HEK293T (cell line): ENCODE measurements around the gene ZBTB26.

Source experiments
- CTCF ChIA-PET: fragments of 350-600 bp; formaldehyde crosslinking; extraction: SDS; loops from one replicate; lab custom pipeline; 2021; ENCODE audit warnings: antibody characterized with exemption, inconsistent platforms; lab: Yijun Ruan, JAX
- POLR2A ChIA-PET: fragments of 350-600 bp; formaldehyde crosslinking; extraction: SDS; loops from one replicate; lab custom pipeline; 2020; ENCODE audit warnings: antibody characterized with exemption, inconsistent platforms; lab: Yijun Ruan, JAX
- DNase-seq: peaks from one replicate; pipeline ENCODE4 v3.0.0; 2012; ENCODE audit warnings: mixed read lengths; ENCODE audit errors: extremely low spot score
- ARNT ChIP-seq: fragments of 450-650 bp; IDR thresholded peaks from 2 replicates; pipeline ENCODE4 v1.6.1; 2017; ENCODE audit warnings: mild to moderate bottlenecking
- BHLHE40 ChIP-seq: fragments of 450-650 bp; IDR thresholded peaks from 2 replicates; pipeline ENCODE4 v1.6.1; 2016; ENCODE audit warnings: mild to moderate bottlenecking, moderate library complexity, borderline replicate concordance
- CTBP1 ChIP-seq: fragments of 450-650 bp; IDR thresholded peaks from 2 replicates; pipeline ENCODE4 v1.6.1; 2016; ENCODE audit warnings: borderline replicate concordance
- ELF4 ChIP-seq: fragments of 450-650 bp; IDR thresholded peaks from 2 replicates; pipeline ENCODE4 v1.6.1; 2017; ENCODE audit warnings: antibody characterized with exemption
- FOXA1 ChIP-seq: fragments of 450-650 bp; IDR thresholded peaks from 2 replicates; pipeline ENCODE4 v1.6.1; 2016; ENCODE audit warnings: mild to moderate bottlenecking
- FOXK2 ChIP-seq: fragments of 450-650 bp; IDR thresholded peaks from 2 replicates; pipeline ENCODE4 v1.6.1; 2016; ENCODE audit warnings: mild to moderate bottlenecking
- FOXM1 ChIP-seq: fragments of 450-650 bp; IDR thresholded peaks from 2 replicates; pipeline ENCODE4 v1.6.1; 2017; ENCODE audit warnings: mild to moderate bottlenecking, borderline replicate concordance
- HDGF ChIP-seq: fragments of 450-650 bp; IDR thresholded peaks from 2 replicates; pipeline ENCODE4 v1.6.1; 2017; ENCODE audit warnings: antibody characterized with exemption, borderline replicate concordance
- L3MBTL2 ChIP-seq: fragments of 450-650 bp; conservative IDR thresholded peaks from 2 replicates; pipeline ENCODE4 v1.6.1; 2016; ENCODE audit warnings: mild to moderate bottlenecking
- LEF1 ChIP-seq: fragments of 450-650 bp; IDR thresholded peaks from 2 replicates; pipeline ENCODE4 v1.6.1; 2017; ENCODE audit warnings: mild to moderate bottlenecking, borderline replicate concordance
- NFRKB ChIP-seq: fragments of 450-650 bp; IDR thresholded peaks from 2 replicates; pipeline ENCODE4 v1.6.1; 2016; ENCODE audit warnings: mild to moderate bottlenecking, moderate library complexity
- PKNOX1 ChIP-seq: fragments of 450-650 bp; IDR thresholded peaks from 2 replicates; pipeline ENCODE4 v1.6.1; 2016
- SP1 ChIP-seq: fragments of 450-650 bp; IDR thresholded peaks from 2 replicates; pipeline ENCODE4 v1.6.1; 2017
- SUZ12 ChIP-seq: fragments of 450-650 bp; IDR thresholded peaks from 2 replicates; pipeline ENCODE4 v1.6.1; 2016; ENCODE audit warnings: mild to moderate bottlenecking
- TARDBP ChIP-seq: fragments of 450-650 bp; IDR thresholded peaks from 2 replicates; pipeline ENCODE4 v1.6.1; 2016
- ZNF384 ChIP-seq: fragments of 450-650 bp; IDR thresholded peaks from 2 replicates; pipeline ENCODE4 v1.6.1; 2016

The ZBTB26 gene

DNA sequence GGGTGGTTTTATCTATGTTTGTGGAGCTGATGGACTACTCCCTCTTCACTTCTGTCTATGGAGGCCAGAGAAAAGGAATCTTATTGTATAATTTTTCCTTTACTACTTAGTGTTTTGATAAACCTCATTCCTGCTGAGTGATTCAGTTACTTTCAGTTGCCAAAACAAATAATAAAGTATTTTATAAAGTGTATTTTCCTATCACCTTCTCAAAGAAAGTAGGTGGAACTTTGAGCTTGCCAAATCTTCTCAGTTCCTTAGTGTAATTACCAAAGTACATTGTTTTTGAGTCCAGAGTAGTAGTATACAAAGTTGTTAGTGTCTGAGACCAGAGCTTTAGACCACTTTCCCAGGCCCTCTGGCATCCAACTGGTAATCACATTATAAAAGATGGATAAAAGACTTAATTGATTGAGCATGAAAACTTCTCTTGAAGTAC is 23.0 kb upstream of the ZBTB26 start:
- ChIA-PET CTCF (no interaction called here), POLR2A (interaction anchor here (1.4 to 2.1 kb wide), 2 partner anchors 13 to 23 kb away, joined by 4 to 8 read pairs; partner anchors contain the start of genes RABGAP1 and ZBTB26)
- DNase-seq: no peak
- no peak for TF ChIP-seq HDGF
- TF ChIP-seq FOXM1: no peak
- TF ChIP-seq BHLHE40: no peak
- no peak for TF ChIP-seq SP1

GRCh38 chr9:122951056-122951455 is 19.7 kb upstream of the ZBTB26 start:
- ChIA-PET CTCF (no interaction called here), POLR2A (interaction anchor here (2.9 kb wide), 1 partner anchor 10 kb away, joined by 11 read pairs; the partner anchor contains the start of gene RABGAP1)
- TF ChIP-seq SP1: no peak
- no peak for TF ChIP-seq FOXK2
- TF ChIP-seq NFRKB: no peak
- TF ChIP-seq ZNF384: no peak
- no peak for TF ChIP-seq TARDBP
- no peak for TF ChIP-seq FOXA1
- TF ChIP-seq SUZ12: no peak
- TF ChIP-seq HDGF: no peak
- TF ChIP-seq FOXM1: no peak
- no peak for TF ChIP-seq ELF4
- no peak for TF ChIP-seq ARNT
- TF ChIP-seq BHLHE40: no peak
- no peak for TF ChIP-seq PKNOX1
- no peak for TF ChIP-seq LEF1
- no peak for TF ChIP-seq L3MBTL2
- TF ChIP-seq CTBP1: no peak
- no peak for DNase-seq

GRCh38 chr9:122950263-122950662 is 19.0 kb upstream of the ZBTB26 start:
- TF ChIP-seq TARDBP (no peak), L3MBTL2 (no peak), HDGF (no peak), PKNOX1 (no peak), SP1 (no peak), NFRKB (no peak), ARNT (no peak), FOXM1 (no peak), CTBP1 (no peak), ZNF384 (no peak), SUZ12 (no peak), BHLHE40 (no peak), FOXK2 (no peak), ELF4 (no peak), LEF1 (no peak)
- no peak for DNase-seq
- CTCF ChIA-PET: no interaction called here
- POLR2A ChIA-PET: no interaction called here

- no peak for TF ChIP-seq LEF1
- no peak for DNase-seq
- ChIA-PET CTCF (no interaction called here), POLR2A (no interaction called here)
Measured at GRCh38 chr9:122949696-122950095, 18.4 kb upstream of the ZBTB26 start.

- TF ChIP-seq L3MBTL2 (no peak), FOXA1 (no peak), FOXM1 (no peak), BHLHE40 (no peak), SP1 (no peak), NFRKB (no peak), TARDBP (no peak), LEF1 (no peak), CTBP1 (no peak), FOXK2 (no peak)
- no peak for DNase-seq
- CTCF ChIA-PET: interaction anchor here (0.6 kb wide), 1 partner anchor 49 kb away, joined by 3 read pairs; no protein-coding TSS in a partner anchor
- POLR2A ChIA-PET: no interaction called here
Measured at GRCh38 chr9:122948313-122948712, 17.0 kb upstream of the ZBTB26 start.

GRCh38 chr9:122946461-122947005 is 15.2 kb upstream of the ZBTB26 start:
- TF ChIP-seq LEF1 (no peak), ZNF384 (no peak), TARDBP (no peak), FOXK2 (no peak), ARNT (no peak), ELF4 (no peak), FOXA1 (no peak), SUZ12 (no peak), L3MBTL2 (no peak), FOXM1 (no peak), BHLHE40 (no peak), SP1 (no peak), CTBP1 (no peak), HDGF (no peak)
- DNase-seq: no peak
- POLR2A ChIA-PET: interaction anchor here (1.0 kb wide), 1 partner anchor 15 kb away, joined by 4 read pairs; the partner anchor contains the start of gene ZBTB26
- CTCF ChIA-PET: no interaction called here
